GM12874 (cell line): ENCODE results near the gene IKZF2.

Source experiments
- CTCF ChIP-seq: IDR thresholded peaks from 2 replicates; pipeline ENCODE4 v1.5.1; 2011; ENCODE audit warnings: low read depth, mild to moderate bottlenecking, control low read depth, low read length, moderate library complexity; ENCODE audit not compliant: insufficient read depth

The IKZF2 gene

GRCh38 chr2:212956665-212957607 is 194.5 kb downstream of the IKZF2 start:
- TF ChIP-seq CTCF: no peak

- TF ChIP-seq CTCF: no peak
These were observed 198.1 kb downstream of the IKZF2 start for GRCh38 chr2:212953170-212953920.

GRCh38 chr2:212949786-212950185 is 201.6 kb downstream of the IKZF2 start:
- TF ChIP-seq CTCF: no peak
